ENCODE results near the gene PITPNB. TPM values are rescaled to one million over a fixed set of nuclear protein-coding genes. Genes with fewer than 3 reads are reported as not detected.

PITPNB gene
- total and polyA plus RNA-seq, 11 donors: 13.6 to 84.7 (median 46.7) TPM

DNA sequence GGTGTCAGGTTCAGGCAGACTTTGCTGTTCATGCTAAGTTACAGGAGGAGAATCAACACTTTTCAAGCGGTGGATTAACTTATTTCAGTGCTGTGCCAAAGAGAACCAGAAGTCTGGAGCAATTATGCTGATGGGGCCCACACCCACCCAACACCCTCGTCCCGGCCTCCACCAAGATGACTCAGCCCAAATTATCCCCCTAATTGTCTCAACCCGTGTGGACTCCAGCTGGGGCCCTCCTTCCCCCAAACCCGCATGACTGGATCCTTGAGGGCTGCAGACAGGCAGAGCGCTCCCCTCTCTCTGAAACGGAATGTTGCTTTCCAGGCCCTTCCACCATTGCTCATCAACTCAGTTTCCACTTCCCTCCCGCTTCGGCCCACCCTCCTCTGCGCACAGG lies 82.9 kb downstream of the PITPNB start:
- Histone ChIP-seq H3K4me1 (no peaks in the 10 kb centered on the region), H3K4me3 (no peak overlapping the region), H3K27ac (no peak overlapping the region), H3K36me3 (peaks cover 0 to 7% (median 0%) of the 10 kb centered on the region in 9 donors), H3K9me3 (peaks cover 0 to 9% (median 0%) of the 10 kb centered on the region in 12 donors), H3K27me3 (no peaks in the 10 kb centered on the region)
- ATAC-seq: no peak
- intact Hi-C loops (cut with DNase I): no loop called here
- 79 to 90% (median 86%) methylated on average over 10 of the region's 10 CpGs for WGBS, 4 donors
- TF ChIP-seq, protein P1, sequence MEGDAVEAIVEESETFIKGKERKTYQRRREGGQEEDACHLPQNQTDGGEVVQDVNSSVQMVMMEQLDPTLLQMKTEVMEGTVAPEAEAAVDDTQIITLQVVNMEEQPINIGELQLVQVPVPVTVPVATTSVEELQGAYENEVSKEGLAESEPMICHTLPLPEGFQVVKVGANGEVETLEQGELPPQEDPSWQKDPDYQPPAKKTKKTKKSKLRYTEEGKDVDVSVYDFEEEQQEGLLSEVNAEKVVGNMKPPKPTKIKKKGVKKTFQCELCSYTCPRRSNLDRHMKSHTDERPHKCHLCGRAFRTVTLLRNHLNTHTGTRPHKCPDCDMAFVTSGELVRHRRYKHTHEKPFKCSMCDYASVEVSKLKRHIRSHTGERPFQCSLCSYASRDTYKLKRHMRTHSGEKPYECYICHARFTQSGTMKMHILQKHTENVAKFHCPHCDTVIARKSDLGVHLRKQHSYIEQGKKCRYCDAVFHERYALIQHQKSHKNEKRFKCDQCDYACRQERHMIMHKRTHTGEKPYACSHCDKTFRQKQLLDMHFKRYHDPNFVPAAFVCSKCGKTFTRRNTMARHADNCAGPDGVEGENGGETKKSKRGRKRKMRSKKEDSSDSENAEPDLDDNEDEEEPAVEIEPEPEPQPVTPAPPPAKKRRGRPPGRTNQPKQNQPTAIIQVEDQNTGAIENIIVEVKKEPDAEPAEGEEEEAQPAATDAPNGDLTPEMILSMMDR (IDR thresholded peaks at IDR 0.05): no peak
- TF ChIP-seq POLR2A (IDR thresholded peaks at IDR 0.05): no peak
- no peak for DNase-seq

- TF ChIP-seq, protein P1 (IDR thresholded peaks at IDR 0.05): no peak
- no peak for TF ChIP-seq POLR2A (IDR thresholded peaks at IDR 0.05)
- H3K36me3 ChIP-seq: peaks cover 0 to under 1% (median 0%) of the 10 kb centered on the region in 9 donors
- ATAC-seq (no peak), DNase-seq (no peak)
- no peaks in the 10 kb centered on the region for H3K4me1 ChIP-seq
- WGBS, 4 donors: 89 to 93% (median 92%) methylated on average over 6 of the region's 6 CpGs
- intact Hi-C loops (cut with DNase I): no loop called here
- no peak overlapping the region for H3K4me3 ChIP-seq
- no peaks in the 10 kb centered on the region for H3K27me3 ChIP-seq
- H3K9me3 ChIP-seq: peaks cover 0 to 9% (median 0%) of the 10 kb centered on the region in 12 donors
- H3K27ac ChIP-seq: no peak overlapping the region
These were observed 83.6 kb downstream of the PITPNB start for GRCh38 chr22:27835446-27835845.

- WGBS, 4 donors: 91 to 96% (median 93%) methylated on average over 18 to 20 of the region's 20 CpGs
- no peak for ATAC-seq
- DNase-seq: no peak
- TF ChIP-seq, protein P1 (IDR thresholded peaks at IDR 0.05): no peak
- TF ChIP-seq POLR2A (IDR thresholded peaks at IDR 0.05): no peak
- Histone ChIP-seq H3K27ac (no peak overlapping the region), H3K9me3 (peaks cover 0 to 9% (median 0%) of the 10 kb centered on the region in 12 donors), H3K4me3 (no peak overlapping the region), H3K4me1 (no peaks in the 10 kb centered on the region), H3K36me3 (no peaks in the 10 kb centered on the region), H3K27me3 (no peaks in the 10 kb centered on the region)
- intact Hi-C loops (cut with DNase I): no loop called here
These were observed 84.5 kb downstream of the PITPNB start for GRCh38 chr22:27834364-27835185.

GRCh38 chr22:27833803-27834202 lies 85.3 kb downstream of the PITPNB start:
- ATAC-seq (no peak), DNase-seq (no peak)
- Histone ChIP-seq H3K36me3 (no peaks in the 10 kb centered on the region), H3K4me1 (no peaks in the 10 kb centered on the region), H3K4me3 (no peak overlapping the region), H3K27me3 (no peaks in the 10 kb centered on the region), H3K27ac (no peak overlapping the region), H3K9me3 (peaks cover 0 to 9% (median 0%) of the 10 kb centered on the region in 12 donors)
- 42 to 97% (median 92%) methylated on average over 2 of the region's 2 CpGs for WGBS, 4 donors
- intact Hi-C loops (cut with DNase I): no loop called here
- no peak for TF ChIP-seq POLR2A (IDR thresholded peaks at IDR 0.05)
